CD4-positive, alpha-beta T cell treated with Interleukin-15 for 1 hour (primary cell): ENCODE measurements around the gene SLC38A9.
"Not testable (repeated sequence)": the region's sequence is repeated elsewhere in the genome, so short reads cannot be mapped to it uniquely, and the experiment has no call there.

Experiments
- DNase-seq: peaks from one replicate; pipeline ENCODE4 v3.0.0-alpha.2; 2020

Gene SLC38A9

DNA sequence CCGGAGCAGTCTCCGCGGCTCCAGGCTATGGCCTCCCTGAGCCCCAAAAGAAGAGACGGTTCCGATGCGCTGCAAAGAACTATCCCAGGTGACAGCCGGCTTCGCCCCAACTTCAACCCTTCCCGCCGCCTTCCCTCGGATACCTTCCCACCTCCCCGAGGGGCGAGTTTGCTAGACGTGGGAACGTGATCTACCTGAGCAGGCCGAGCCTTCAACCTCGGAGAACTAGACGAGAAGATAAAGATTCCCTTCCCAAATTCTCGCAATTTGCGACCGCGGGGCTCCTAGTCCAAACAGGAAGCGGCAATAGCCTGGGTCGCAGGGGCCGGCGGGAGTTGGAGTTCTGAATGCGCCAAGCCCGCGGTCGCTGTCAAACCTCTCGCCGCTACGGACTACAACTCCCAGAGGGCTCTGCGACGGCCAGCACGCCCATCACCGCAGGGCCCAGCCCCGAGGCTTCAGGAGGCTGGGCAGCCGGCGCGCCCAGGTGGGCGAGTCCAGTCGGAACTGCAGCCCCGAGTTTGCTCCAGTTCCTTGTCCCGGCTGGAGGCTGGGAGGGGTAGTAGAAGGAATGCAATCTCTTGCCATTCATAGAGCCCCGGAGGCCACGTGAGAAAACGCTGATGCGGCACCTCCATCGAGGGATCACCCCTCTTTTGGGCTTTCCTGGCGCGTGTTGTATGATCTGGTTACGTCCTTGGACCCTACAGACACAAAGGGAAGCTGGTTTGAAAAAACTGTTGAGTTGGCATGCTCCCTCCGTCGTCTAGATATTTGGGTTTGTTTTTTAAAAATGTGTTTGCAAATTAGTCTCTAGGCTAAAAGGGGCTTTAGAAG is at the start of gene SLC38A9:
SLC38A9 (minus strand) TSS at position 302 of the 837 bp plus-strand sequence. CDS start 14,366 bp downstream, outside the sequence.
- DNase-seq = peak; percentile 89

DNA sequence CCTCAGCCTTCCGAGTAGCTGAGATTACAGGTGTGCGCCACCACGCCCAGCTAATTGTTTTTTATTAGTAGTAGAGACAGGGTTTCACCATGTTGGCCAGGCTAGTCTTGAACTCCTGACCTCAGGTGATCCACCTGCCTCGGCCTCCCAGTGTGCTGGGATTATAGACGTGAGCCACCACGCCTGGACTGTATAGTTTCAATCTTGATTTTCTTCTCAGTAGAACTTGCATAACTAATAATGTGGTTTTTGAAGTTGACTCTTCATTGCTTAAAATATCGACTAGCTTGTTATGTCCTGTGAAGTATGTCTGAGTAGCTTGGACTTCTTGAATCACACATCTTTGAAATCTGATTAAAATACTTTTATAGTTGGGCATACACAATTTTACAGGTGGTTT is 49.6 kb upstream of the SLC38A9 start:
- DNase-seq = not testable (repeated sequence)

DNA sequence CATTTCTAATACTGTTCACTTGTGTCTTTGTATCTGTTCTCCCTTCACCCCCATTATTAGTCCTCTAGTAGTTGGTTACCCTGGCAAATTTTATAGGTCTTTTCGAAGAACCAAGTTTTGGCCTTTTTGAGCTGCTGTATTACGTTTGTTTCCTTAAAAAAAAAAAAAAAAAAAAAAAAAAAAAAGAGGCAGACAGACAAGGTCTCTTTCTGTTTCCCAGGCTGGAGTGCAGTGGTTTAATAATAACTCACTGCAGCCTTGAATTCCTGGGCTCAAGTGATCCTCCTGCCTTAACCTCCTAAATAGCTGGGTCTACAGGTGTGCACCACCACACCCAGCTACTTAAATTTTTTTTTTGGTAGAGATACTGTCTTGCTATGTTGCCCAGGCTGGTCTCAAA is 46.6 kb upstream of the SLC38A9 start:
- DNase-seq = no peak

GRCh38 chr5:55758231-55758630 is 46.1 kb upstream of the SLC38A9 start:
- DNase-seq = no peak

- no peak for DNase-seq
Observed at GRCh38 chr5:55750499-55750898, 38.4 kb upstream of the SLC38A9 start.

- no peak for DNase-seq
Observed at GRCh38 chr5:55750063-55750462, 37.9 kb upstream of the SLC38A9 start.

GRCh38 chr5:55749387-55749786 is 37.3 kb upstream of the SLC38A9 start:
- no peak for DNase-seq

- no peak for DNase-seq
Observed at GRCh38 chr5:55747778-55748318, 35.7 kb upstream of the SLC38A9 start.

GRCh38 chr5:55742778-55743177 is 30.7 kb upstream of the SLC38A9 start:
- DNase-seq = no peak

DNA sequence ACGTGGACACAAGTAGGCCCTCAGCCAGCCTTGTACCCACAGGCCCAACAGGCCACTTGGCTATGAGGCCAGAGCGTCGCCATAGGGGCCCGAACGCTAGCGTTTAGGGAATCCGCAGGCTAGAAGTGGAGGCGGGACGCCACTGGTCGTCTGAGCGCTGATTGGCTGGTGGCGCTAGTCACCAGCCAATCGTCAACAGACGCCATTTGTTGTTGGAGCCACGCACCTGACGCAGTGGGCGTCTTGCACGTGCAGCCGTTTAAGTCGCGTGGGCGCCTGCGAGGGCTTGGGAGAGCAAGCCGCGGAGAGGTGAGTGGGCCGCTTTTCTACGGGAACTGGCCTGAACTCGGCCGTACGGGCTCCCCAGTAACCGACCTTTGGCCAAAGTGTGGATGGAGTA is 25.7 kb upstream of the SLC38A9 start, which contains the start of gene DDX4:
DDX4 (plus strand) TSS at position 269 of the 400 bp plus-strand sequence. CDS start 903 bp downstream, outside the sequence.
- DNase-seq = no peak

- DNase-seq = no peak
Observed at GRCh38 chr5:55734658-55735057, 22.5 kb upstream of the SLC38A9 start.

DNA sequence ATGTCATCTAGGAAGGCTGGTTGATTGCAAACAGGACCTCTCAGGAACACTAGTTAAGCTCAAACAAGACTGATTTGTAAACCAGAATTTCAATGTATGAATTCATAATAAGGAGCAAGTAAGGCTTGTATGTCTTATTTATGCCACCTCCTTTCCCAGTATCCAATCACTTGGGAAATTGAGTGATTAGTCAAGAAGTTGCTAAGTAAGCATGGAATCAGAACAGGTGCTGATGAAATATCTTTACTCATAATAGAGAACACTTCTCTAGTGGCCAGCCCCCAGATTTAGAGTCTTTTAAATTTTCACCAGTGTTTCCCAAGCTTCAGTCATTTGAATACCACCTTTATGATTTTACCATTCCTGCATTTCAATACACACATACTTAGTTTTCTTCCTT is 20.5 kb upstream of the SLC38A9 start:
- no peak for DNase-seq

DNA sequence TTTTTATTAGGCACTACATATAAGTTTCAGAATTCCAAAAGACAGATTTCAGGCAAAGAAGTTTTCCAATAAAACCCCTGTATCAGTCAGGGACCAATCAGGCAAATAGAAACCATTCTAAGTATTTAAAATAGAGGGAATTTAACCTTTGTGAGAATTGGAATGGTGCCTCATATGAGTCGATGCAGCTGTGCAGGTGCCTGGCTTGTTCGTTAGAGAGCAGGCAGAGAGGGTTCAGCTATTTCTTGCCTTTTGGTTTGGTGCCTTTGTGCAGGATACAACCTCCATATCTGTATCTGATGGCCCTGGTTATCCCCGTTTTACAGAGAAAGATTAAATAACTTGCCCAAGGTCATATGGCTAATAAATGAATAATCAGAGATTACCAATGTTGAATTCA is 19.7 kb upstream of the SLC38A9 start:
- no peak for DNase-seq

DNA sequence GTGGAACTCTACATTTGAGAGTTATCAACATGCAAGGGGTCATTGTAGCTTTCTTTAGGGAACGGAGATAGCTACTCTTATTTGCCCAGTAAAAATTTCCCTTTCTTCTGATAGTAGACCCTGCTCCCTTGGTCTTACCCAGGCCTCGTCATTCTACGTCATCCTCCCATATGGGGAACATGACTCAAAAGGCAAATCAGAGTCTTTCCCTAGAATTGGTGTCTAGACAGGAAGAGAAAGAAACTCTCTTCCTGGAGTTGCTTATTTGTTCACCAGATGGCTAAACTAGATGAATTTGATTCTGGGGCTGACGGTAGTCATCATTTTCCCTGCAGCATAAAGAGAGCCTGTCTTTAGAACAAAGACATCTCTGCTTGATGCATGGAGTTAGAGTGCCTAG is 12.2 kb upstream of the SLC38A9 start:
- no peak for DNase-seq

GRCh38 chr5:55720188-55720703 is 8.1 kb upstream of the SLC38A9 start:
- DNase-seq = no peak

DNA sequence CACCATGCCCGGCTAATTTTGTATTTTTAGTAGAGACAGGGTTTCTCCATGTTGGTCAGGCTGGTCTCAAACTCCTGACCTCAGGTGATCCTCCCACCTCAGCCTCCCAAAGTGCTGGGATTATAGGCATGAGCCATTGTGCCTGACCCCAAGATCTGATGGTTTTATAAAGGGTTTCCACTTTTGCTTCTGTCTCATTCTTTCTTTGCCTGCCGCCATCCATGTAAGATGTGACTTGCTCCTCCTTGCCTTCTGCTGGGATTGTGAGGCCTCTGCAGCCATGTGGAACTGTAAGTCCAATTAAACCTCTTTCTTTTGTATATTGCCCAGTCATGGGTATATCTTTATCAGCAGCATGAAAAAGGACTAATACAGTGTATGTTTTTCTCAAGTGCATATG is 6.9 kb upstream of the SLC38A9 start:
- DNase-seq = not testable (repeated sequence)

- DNase-seq = no peak
Observed at GRCh38 chr5:55715519-55716078, 3.5 kb upstream of the SLC38A9 start.

GRCh38 chr5:55714749-55715148 is 2.6 kb upstream of the SLC38A9 start:
- DNase-seq = no peak

DNA sequence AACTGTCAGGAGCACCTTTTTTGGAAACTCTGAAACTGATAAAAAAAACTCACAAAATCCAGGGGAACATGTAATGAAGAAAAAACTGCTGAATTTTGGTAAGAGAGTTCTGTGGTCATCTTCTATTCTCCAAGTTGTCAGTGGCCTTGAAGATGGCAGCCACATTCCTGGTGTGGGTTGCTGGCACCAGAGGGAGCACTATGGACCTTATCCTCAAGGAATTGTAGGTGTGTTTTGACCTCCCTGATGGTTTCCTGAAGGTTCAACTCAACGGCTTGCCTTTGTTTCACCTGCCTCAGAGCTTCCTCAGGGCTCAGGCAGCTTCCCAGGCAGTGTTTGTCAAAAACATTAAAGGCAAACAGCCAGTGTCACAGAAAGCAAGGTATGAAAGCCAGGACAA is 2.2 kb upstream of the SLC38A9 start:
- no peak for DNase-seq

DNA sequence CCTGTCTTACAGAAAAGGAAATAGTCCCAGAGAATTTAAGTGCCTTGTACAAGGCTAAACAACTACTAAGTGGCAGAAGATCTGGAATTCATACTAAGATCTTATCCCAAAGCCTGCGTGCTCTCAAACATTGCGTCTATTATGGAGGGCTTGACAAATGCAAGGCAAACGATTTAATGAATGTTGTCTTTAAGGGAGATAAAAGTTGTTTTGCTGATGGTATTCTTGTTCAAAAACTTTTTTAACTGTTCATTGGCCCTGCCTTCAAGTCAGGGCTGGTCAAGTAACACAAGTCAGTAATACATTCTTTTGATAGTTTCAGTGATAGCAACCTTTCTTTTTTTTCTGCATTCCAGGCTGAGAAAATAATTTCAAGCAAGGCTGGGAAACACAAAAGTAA is 1.7 kb upstream of the SLC38A9 start:
- no peak for DNase-seq

DNA sequence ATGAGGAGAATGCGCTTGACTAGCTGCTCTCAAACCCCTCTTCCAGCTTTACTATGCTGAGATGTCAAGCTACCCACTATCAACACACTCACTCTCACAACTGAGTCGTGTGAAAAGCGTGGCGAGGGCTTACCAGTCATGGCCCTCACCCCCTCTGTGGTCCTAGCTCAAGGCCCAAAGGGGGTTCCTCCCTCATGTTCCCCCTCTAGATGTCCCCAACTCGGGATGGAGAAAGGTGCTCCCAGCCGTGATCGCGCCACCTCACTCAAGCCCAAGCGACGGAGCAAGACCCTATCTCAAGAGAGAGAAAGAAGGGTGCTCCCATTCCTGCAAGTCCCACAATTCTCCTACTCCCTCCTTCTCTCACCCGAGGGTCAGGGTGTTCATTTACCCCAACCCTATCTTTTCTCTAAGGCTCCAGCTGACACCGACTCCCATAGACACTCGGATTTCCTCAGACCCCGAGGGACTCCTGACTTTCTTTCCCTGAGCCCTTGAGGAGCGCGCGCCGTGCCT is 559 bp downstream of the SLC38A9 start:
- no peak for DNase-seq

GRCh38 chr5:55708732-55709131 is 3.4 kb downstream of the SLC38A9 start:
- DNase-seq = no peak

DNA sequence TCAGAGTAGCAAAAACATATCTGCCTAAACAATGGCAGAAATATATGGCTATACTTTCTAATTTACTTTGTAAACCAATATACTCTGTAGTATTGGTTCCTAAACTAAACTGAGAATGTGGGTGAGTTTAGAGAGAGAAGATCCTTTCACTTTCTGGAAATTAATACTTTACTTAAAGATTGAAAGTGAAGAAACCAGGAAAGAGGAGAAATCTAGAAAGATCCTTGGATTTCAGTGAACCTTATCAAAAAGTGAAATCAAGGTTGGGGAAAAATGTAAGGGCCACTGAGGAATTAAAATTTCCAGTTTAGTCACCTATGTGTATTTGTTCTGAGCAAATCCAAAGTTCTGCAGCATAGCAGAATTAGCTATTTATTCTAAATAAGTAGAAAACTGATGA is 5.9 kb downstream of the SLC38A9 start:
- no peak for DNase-seq
